ENCODE results near the gene FSTL1. TPM values are rescaled to one million over a fixed set of nuclear protein-coding genes. Genes with fewer than 3 reads are reported as not detected.

Gene FSTL1
- total and polyA plus RNA-seq, 2 of the 8 experiments (the other 6 are each of a cell fraction or from before 2014, with no cell fraction given) = 158 to 516 TPM

- ChIA-PET CTCF (ENCODE audit: partially characterized antibody) (interaction anchor here (0.8 to 13.8 kb wide), 15 partner anchors 10 to 124 kb away, joined by 3 to 294 read pairs (median 4); partner anchors contain the start of gene LRRC58), POLR2A (ENCODE audit: partially characterized antibody) (interaction anchor here (0.6 to 19.9 kb wide), 7 partner anchors 16 to 115 kb away, joined by 3 to 299 read pairs (median 4); no protein-coding TSS in a partner anchor)
- H2BK120ac ChIP-seq (replicated peaks; ENCODE audit: low read depth, low read length) = no peak overlapping the region
- H3K4ac ChIP-seq (replicated peaks; ENCODE audit: insufficient read length, low read depth, low read length) = no peak overlapping the region
- H3K4me3 ChIP-seq (ENCODE audit: extremely low read depth in 1 of 4, insufficient read depth in 2 of 4, low read depth in 3 of 4, low read length in 4 of 4) = no peak overlapping the region
- peaks cover 3 to 13% (median 6%) of the 10 kb centered on the region in 4 experiments; a peak in 6 of 7 replicates for H3K4me1 ChIP-seq (replicated peaks in 1 of 4; ENCODE audit: control insufficient read depth in 3 of 4, insufficient read depth in 4 of 4, low read length in 3 of 4)
- no peak overlapping the region for H3K56ac ChIP-seq (replicated peaks; ENCODE audit: insufficient read length, low read depth, low read length)
- H3K9ac ChIP-seq (replicated peaks in 1 of 4; ENCODE audit: extremely low read depth in 1 of 4, low read depth in 3 of 4, low read length in 3 of 4) = no peak overlapping the region
- no peak overlapping the region for H3K14ac ChIP-seq (ENCODE audit: insufficient read length)
- H2BK12ac ChIP-seq (ENCODE audit: low read depth, low read length) = no peak overlapping the region
- no peak overlapping the region for H3K27ac ChIP-seq (ENCODE audit: low read depth, low read length)
- no peak overlapping the region for H4K5ac ChIP-seq (ENCODE audit: insufficient read length, low read depth, low read length)
- no peak overlapping the region for H2BK5ac ChIP-seq (ENCODE audit: low read depth, low read length)
- peaks cover 9 to 21% of the 10 kb centered on the region in 2 experiments for H4K20me1 ChIP-seq (replicated peaks in 1 of 2; ENCODE audit: control insufficient read depth in 1 of 2, insufficient read depth in 2 of 2, low read length in 2 of 2)
- H3K79me1 ChIP-seq (ENCODE audit: low read depth, low read length) = peaks cover 8% of the 10 kb centered on the region; the same call in 1 of the 2 replicates
- 88% methylated on average over 1 of the region's 1 CpG; no CpG with 5 or more reads in 1 of the 2 experiments for WGBS, 2 experiments (ENCODE audit: extremely low coverage in 1 of 2, insufficient coverage in 1 of 2, insufficient read length in 1 of 2, insufficient replicate concordance in 2 of 2, low coverage in 1 of 2, low lambda C conversion rate in 2 of 2, missing lambda C conversion rate in 1 of 2)
- H2BK20ac ChIP-seq (ENCODE audit: low read length) = no peak overlapping the region
- H2AK5ac ChIP-seq (ENCODE audit: low read depth, low read length) = no peak overlapping the region
- peaks cover 11 to 47% (median 23%) of the 10 kb centered on the region in 4 experiments for H3K36me3 ChIP-seq (ENCODE audit: control insufficient read depth in 2 of 4, insufficient read depth in 4 of 4, low read length in 3 of 4)
- H3K23me2 ChIP-seq (ENCODE audit: low read depth, low read length) = no peaks in the 10 kb centered on the region
- H4K8ac ChIP-seq (ENCODE audit: extremely low read depth, insufficient read depth, low read length) = no peak overlapping the region
- H2BK15ac ChIP-seq (ENCODE audit: low read length) = no peak overlapping the region
- H3K4me2 ChIP-seq (ENCODE audit: insufficient read depth in 1 of 2, low read depth in 2 of 2, low read length in 2 of 2) = no peak overlapping the region
- H3K9me3 ChIP-seq (ENCODE audit: insufficient read depth in 2 of 2, low read depth in 1 of 2, low read length in 1 of 2) = no peaks in the 10 kb centered on the region
- FAIRE-seq (no peak), DNase-seq (ENCODE audit: low read depth in 1 of 2, low spot score in 2 of 2) (no peak)
- H3K27me3 ChIP-seq (replicated peaks in 1 of 4; ENCODE audit: control insufficient read depth in 3 of 4, extremely low read depth in 1 of 4, insufficient read depth in 3 of 4, low read length in 3 of 4) = no peaks in the 10 kb centered on the region
- H3K79me2 ChIP-seq (ENCODE audit: control insufficient read depth in 1 of 2, insufficient read depth in 2 of 2, low read length in 2 of 2) = peaks cover 5 to 88% of the 10 kb centered on the region in 2 experiments; a peak in 3 of 4 replicates
- H3K18ac ChIP-seq (ENCODE audit: extremely low read depth, low read length) = no peak overlapping the region
- H2AFZ ChIP-seq (ENCODE audit: low read length) = no peak overlapping the region
- no peak overlapping the region for H4K91ac ChIP-seq (replicated peaks; ENCODE audit: insufficient read length, low read length)
- TF ChIP-seq ATF2 (IDR thresholded peaks at IDR 0.05; ENCODE audit: low read length) (no peak), CHD2 (IDR thresholded peaks at IDR 0.05; ENCODE audit: low read length) (no peak), POLR2A (IDR thresholded peaks at IDR 0.05; ENCODE audit: control extremely low read depth in 1 of 2, low read depth in 2 of 2, low read length in 2 of 2) (peak in 1 of 2 experiments; percentile 50; a peak in 1 of 3 replicates), ATF3 (IDR thresholded peaks at IDR 0.05; ENCODE audit: insufficient read depth, low read depth, low read length) (no peak), POLR2AphosphoS5 (IDR thresholded peaks at IDR 0.05; ENCODE audit: low read depth, low read length) (peak; percentile 29; the same call in 1 of the 2 replicates)
- H3K23ac ChIP-seq (ENCODE audit: insufficient read length) = no peak overlapping the region
These were observed 7.1 kb downstream of the FSTL1 start for GRCh38 chr3:120443626-120444123.
